Prostate gland (tissue), 2 donors: ENCODE measurements around the gene CNTNAP2.

Experiments
- CTCF ChIP-seq, 4 experiments: fragments of 200-600 bp in 2 of 4; fragments of 450-650 bp in 2 of 4; sonication (generic) in 2 of 4; IDR thresholded peaks; 1 replicate in 3 of 4; 2 replicates in 1 of 4; pipeline ENCODE4 v1.5.1; 2016 to 2019; ENCODE audit warnings: antibody characterized with exemption in 4 of 4, mild to moderate bottlenecking in 2 of 4, moderate library complexity in 2 of 4
- POLR2A ChIP-seq: fragments of 450-650 bp; IDR thresholded peaks from one replicate; pipeline ENCODE4 v1.6.1; 2016; ENCODE audit warnings: antibody characterized with exemption, mild to moderate bottlenecking

- TF ChIP-seq CTCF (IDR thresholded peaks at IDR 0.05) (no peak), POLR2A (no peak)
Observed at GRCh38 chr7:146449625-146450024, 333.0 kb downstream of the CNTNAP2 start.
